DND-41 (cell line): Measurements from ENCODE around the gene MAP3K10.

Experiments used
- EZH2 ChIP-seq: IDR thresholded peaks from 3 replicates; pipeline ENCODE4 v1.6.1; 2012; ENCODE audit warnings: borderline replicate concordance, low read depth, mild to moderate bottlenecking, moderate library complexity, low read length, inconsistent platforms; ENCODE audit not compliant: severe bottlenecking
- TF ChIP-seq, protein P1 (sequence below): IDR thresholded peaks from 2 replicates; pipeline ENCODE4 v1.5.1; 2012; ENCODE audit warnings: borderline replicate concordance, low read length, moderate library complexity, mild to moderate bottlenecking; ENCODE audit not compliant: poor library complexity, severe bottlenecking; ENCODE audit errors: extremely low read depth

DNA sequence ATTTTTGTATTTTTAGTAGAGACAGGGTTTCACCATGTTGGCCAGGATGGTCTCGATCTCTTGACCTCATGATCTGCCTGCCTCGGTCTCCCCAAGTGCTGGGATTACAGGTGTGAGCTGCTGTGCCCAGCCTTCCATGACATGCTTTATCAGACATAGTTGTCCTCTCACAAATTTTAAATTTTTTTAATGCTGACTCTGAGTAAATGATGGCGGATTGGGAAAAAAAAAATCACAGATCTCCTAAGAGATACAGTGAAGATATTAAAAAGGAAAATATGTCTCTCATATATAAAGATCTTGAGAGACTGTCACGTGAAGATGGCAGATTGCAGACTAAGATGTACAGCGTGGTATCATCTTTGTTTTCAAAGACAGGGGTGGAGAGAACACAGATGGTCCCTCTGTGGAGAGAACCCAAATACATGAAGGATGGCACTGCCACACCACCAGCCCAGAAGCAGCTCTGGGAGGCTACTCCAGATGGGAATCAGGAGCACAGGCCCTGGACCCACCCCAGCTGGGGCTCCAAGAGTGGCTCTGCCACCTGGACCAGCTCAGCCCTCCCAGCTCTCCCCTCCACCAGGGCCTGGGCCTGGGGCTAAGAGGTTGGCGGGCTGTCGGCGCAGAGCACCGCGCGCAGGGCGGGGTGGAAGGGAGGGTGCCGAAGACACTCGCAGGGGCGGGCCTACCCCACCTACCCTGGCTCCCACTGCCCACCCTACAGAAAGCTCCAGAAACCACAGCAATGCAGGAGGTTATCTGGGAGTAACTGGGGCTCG is 55.3 kb downstream of the MAP3K10 start:
- no peak for TF ChIP-seq EZH2
- TF ChIP-seq, protein P1, sequence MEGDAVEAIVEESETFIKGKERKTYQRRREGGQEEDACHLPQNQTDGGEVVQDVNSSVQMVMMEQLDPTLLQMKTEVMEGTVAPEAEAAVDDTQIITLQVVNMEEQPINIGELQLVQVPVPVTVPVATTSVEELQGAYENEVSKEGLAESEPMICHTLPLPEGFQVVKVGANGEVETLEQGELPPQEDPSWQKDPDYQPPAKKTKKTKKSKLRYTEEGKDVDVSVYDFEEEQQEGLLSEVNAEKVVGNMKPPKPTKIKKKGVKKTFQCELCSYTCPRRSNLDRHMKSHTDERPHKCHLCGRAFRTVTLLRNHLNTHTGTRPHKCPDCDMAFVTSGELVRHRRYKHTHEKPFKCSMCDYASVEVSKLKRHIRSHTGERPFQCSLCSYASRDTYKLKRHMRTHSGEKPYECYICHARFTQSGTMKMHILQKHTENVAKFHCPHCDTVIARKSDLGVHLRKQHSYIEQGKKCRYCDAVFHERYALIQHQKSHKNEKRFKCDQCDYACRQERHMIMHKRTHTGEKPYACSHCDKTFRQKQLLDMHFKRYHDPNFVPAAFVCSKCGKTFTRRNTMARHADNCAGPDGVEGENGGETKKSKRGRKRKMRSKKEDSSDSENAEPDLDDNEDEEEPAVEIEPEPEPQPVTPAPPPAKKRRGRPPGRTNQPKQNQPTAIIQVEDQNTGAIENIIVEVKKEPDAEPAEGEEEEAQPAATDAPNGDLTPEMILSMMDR: no peak
